Karpas-422 (cell line): ENCODE results near the gene CSNK1G2. TPM values are rescaled to one million over a fixed set of nuclear protein-coding genes. Genes with fewer than 3 reads are reported as not detected.

ENCODE experiments used
- DNase-seq: peaks from one replicate; pipeline ENCODE4 v3.0.0-alpha.2; 2015
- H2AFZ ChIP-seq: fragments of 200-600 bp; sonication (generic); 2 replicates; pipeline ENCODE4 v1.6.1; 2014; ENCODE audit warnings: antibody characterized with exemption, low read length, mixed read lengths
- H3K27ac ChIP-seq: fragments of 200-600 bp; sonication (generic); 2 replicates; pipeline ENCODE4 v1.5.1; 2014; ENCODE audit warnings: mild to moderate bottlenecking, low read length, moderate library complexity
- H3K27me3 ChIP-seq: fragments of 200-600 bp; sonication (generic); 2 replicates; pipeline ENCODE4 v1.6.1; 2014; ENCODE audit warnings: low read length, mixed read lengths
- H3K36me3 ChIP-seq: fragments of 200-600 bp; sonication (generic); 2 replicates; pipeline ENCODE4 v1.6.1; 2014; ENCODE audit warnings: low read length, mixed read lengths; ENCODE audit not compliant: insufficient read depth
- H3K4me1 ChIP-seq: fragments of 200-600 bp; sonication (generic); 2 replicates; pipeline ENCODE4 v1.6.1; 2014; ENCODE audit warnings: mild to moderate bottlenecking, low read length, mixed read lengths
- H3K4me2 ChIP-seq: fragments of 200-600 bp; sonication (generic); 2 replicates; pipeline ENCODE4 v1.6.1; 2014; ENCODE audit warnings: low read length, low read depth, mild to moderate bottlenecking; ENCODE audit not compliant: poor library complexity, severe bottlenecking
- H3K4me3 ChIP-seq: fragments of 200-600 bp; sonication (generic); 2 replicates; pipeline ENCODE4 v1.5.1; 2014; ENCODE audit warnings: mild to moderate bottlenecking, antibody characterized with exemption, low read length, mixed read lengths
- H3K79me2 ChIP-seq: fragments of 200-600 bp; sonication (generic); 2 replicates; pipeline ENCODE4 v1.6.1; 2014; ENCODE audit warnings: mild to moderate bottlenecking, low read length, mixed read lengths
- H3K9ac ChIP-seq: fragments of 200-600 bp; sonication (generic); 2 replicates; pipeline ENCODE4 v1.6.0; 2014; ENCODE audit warnings: low read length
- H3K9me2 ChIP-seq: fragments of 200-600 bp; sonication (generic), shearing (Covaris generic); replicated peaks from 2 replicates; pipeline ENCODE4 v1.6.0; 2014; ENCODE audit warnings: mild to moderate bottlenecking, low read length, moderate library complexity; ENCODE audit not compliant: insufficient read depth
- H3K9me3 ChIP-seq: fragments of 300-700, 200-600 bp; sonication (generic); 2 replicates; pipeline ENCODE4 v1.6.1; 2014; ENCODE audit warnings: low read length, mixed read lengths
- H4K20me1 ChIP-seq: fragments of 200-600 bp; sonication (generic); 2 replicates; pipeline ENCODE4 v1.6.1; 2014; ENCODE audit warnings: mild to moderate bottlenecking, antibody characterized with exemption, low read length, low read depth; ENCODE audit not compliant: insufficient read depth
- total RNA-seq: library from RNA; depleted of rRNA; stranded (reverse); fragments of >200 nt; shearing (Covaris generic); gene quantifications from 2 replicates; pipeline ENCODE4 v1.2.3, GENCODE V29; 2014; ENCODE audit warnings: low replicate concordance

Gene CSNK1G2
- total RNA-seq, 1 experiment from 2014 or later: 57.1 TPM

DNA sequence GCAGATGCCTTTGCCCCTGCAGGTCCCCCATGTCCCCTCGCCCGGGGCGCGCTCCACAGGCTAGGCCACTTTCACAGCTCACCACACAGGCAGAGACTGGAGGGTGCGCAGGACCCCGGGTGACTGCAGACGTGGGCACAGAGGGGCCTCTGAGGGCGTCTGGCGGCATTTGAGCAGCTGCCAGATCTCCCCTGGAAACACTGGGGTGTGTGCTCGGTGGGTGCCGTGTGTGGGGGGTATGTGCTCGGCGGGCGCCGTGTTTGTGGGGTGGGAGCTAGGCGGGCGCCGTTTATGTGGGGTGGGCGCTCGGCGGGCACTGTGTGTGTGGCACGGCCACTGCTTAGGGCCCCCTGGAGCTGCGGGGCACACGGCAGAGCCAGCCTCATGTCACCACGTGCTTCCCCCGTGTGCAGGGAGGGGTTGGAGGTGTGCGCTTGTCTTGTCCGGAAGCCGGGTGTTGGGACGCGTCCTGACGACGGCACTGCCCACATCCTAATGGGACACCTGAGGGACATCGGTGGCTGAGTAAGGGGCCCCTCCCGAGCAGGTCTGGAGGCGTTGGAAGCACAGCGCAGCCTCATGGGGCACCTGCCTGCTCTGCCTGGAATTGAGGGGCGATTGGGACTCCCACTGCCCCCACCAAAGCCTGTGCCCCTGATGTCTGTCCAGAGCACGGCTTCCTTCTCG lies 16.7 kb downstream of the CSNK1G2 start:
- H3K4me2 ChIP-seq: no peak overlapping the region
- H3K9me3 ChIP-seq: no peaks in the 10 kb centered on the region
- H3K4me3 ChIP-seq: no peak overlapping the region
- peaks cover 17% of the 10 kb centered on the region; the same call in 1 of the 2 replicates for H4K20me1 ChIP-seq
- H3K9ac ChIP-seq: no peak overlapping the region
- H3K27ac ChIP-seq: no peak overlapping the region
- no peaks in the 10 kb centered on the region for H3K36me3 ChIP-seq
- H2AFZ ChIP-seq: no peak overlapping the region
- no peaks in the 10 kb centered on the region for H3K9me2 ChIP-seq
- no peaks in the 10 kb centered on the region for H3K27me3 ChIP-seq
- H3K79me2 ChIP-seq: peaks cover 63% of the 10 kb centered on the region
- no peak for DNase-seq
- no peaks in the 10 kb centered on the region for H3K4me1 ChIP-seq

DNA sequence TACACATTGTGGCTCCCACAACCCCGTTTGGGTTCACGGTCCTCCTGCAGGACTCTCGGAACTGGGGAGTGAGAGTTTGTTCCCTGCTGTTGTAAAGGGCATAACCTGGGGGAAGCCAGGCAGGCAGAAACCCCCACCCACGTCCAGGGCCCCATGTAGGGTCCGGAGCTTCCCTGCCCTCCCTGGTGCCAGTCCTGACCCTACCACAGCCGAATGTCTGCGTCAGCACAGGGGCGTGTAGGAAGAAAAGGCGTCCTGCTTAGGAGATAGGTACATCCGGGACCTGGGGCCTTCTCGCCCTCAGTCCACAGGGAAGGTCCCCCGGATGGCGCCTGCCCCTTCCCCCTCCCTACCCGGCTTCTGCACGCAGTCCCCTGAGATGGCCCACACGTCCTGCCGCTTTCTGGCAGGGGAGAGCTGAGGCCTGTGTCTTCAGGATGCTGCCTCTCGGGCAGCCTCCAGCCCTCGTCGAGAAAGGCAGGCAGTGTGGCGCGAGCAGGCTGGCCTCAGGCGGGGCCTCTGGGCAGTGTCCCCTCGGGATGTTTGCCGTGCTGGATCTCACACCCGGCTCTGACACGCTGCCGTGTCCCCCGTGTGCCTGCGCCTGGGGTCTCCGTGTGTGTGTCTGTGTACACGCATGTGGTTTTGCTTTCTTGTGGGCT lies 19.1 kb downstream of the CSNK1G2 start:
- Histone ChIP-seq H3K9ac (no peak overlapping the region), H3K9me2 (no peaks in the 10 kb centered on the region), H3K4me1 (no peaks in the 10 kb centered on the region), H2AFZ (no peak overlapping the region), H4K20me1 (no peaks in the 10 kb centered on the region), H3K27ac (no peak overlapping the region), H3K4me2 (no peak overlapping the region), H3K9me3 (no peaks in the 10 kb centered on the region), H3K27me3 (no peaks in the 10 kb centered on the region), H3K79me2 (peaks cover 42% of the 10 kb centered on the region), H3K4me3 (no peak overlapping the region), H3K36me3 (no peaks in the 10 kb centered on the region)
- no peak for DNase-seq

DNA sequence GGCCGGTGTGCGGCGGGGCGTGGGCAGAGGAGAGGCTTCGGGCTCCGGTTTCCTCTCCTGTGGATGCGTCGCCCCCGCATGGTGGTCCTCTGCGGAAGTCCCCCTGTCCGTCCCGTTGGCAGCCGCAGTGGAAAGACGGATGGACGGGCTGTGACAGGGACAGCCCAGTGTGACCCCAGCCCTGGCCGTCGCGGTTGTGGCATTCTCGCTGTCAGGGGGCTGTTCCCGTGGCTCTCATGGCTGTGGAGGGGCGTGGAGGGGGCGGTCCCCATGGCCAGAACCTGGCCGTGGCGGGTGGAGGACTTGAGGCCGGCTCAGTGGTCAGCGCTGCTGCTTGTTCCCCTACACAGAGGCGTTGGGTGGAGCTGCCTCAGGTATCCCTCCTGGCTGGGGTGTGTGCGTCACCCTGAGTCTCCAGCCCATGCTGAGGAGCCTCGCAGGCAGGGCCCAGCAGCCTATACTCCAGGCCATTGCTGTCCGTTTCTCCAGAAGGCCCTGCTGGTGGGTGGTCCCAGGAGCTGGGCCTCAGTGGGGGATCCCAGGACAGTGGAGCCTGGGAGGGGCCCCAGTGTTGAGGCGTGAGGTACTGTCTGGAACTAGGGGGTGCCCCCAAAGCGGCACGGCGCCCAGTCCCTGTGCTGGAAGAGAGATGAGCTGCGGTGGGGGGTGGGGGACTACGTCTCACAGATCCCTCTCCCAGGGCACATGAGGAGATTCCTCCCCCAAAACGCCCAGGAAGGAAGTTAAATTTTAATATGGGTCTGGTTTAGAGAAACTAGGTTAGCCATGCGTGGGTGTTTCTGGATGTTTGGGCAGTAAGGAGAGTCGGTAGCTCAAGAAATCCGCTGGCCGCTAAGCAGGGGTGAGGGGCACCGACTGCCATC lies 20.3 kb downstream of the CSNK1G2 start:
- DNase-seq: no peak
- Histone ChIP-seq H3K9me3 (no peaks in the 10 kb centered on the region), H2AFZ (no peak overlapping the region), H3K79me2 (peaks cover 34% of the 10 kb centered on the region), H3K4me2 (no peak overlapping the region), H3K27me3 (no peaks in the 10 kb centered on the region), H3K9ac (no peak overlapping the region), H4K20me1 (no peaks in the 10 kb centered on the region), H3K4me3 (no peak overlapping the region), H3K27ac (no peak overlapping the region), H3K9me2 (no peaks in the 10 kb centered on the region), H3K36me3 (no peaks in the 10 kb centered on the region), H3K4me1 (no peaks in the 10 kb centered on the region)

DNA sequence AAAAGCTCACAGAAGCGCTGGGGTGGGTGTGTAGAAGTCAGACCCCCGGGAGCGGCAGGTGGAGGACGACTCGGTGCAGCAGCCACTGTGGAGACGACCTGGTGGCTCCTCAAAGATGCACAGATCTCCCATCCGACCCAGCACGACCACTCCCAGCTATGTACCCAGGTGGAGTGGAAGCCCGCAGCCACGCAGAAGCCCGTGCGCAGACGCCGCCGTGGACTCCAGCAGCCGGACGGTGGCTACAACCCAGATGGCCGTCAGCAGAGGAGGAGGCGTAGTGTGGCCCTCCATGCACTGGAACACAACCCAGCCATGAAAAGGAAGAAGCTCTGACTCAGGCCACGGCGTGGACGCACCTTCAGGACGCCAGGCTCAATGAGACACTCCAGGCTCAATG lies 21.7 kb downstream of the CSNK1G2 start:
- no peaks in the 10 kb centered on the region for H3K9me2 ChIP-seq
- H3K27ac ChIP-seq: no peak overlapping the region
- peaks cover 26% of the 10 kb centered on the region for H3K79me2 ChIP-seq
- no peaks in the 10 kb centered on the region for H3K36me3 ChIP-seq
- H3K4me2 ChIP-seq: no peak overlapping the region
- no peak for DNase-seq
- no peaks in the 10 kb centered on the region for H3K9me3 ChIP-seq
- H3K4me3 ChIP-seq: no peak overlapping the region
- H3K27me3 ChIP-seq: no peaks in the 10 kb centered on the region
- H4K20me1 ChIP-seq: no peaks in the 10 kb centered on the region
- no peak overlapping the region for H2AFZ ChIP-seq
- H3K9ac ChIP-seq: no peak overlapping the region
- no peaks in the 10 kb centered on the region for H3K4me1 ChIP-seq

DNA sequence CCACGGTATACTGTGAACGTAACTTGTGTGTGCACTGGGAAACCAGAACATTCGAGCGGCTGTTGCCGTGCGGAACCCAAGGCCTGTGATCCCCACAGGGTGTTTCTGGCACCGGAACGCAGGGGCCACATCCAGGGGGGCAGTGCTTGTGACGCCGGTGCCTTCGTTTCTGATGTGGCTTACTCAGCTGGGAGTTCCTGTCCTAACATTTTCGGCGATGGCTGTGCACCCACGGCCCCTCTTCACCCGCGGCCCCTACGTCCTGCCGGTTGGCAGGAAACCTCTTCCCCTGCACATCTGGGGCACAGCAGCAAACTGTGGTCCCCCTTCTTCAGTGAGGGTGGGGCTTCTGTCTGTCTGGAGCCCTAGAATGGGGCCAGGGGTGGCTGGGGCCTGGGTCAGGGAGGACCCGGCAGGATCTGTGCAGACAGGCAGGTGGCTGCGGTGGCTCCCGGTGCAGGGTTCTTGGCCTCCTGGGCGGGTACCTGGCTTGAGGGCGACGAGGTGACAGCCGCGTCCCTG lies 26.2 kb downstream of the CSNK1G2 start:
- Histone ChIP-seq H3K4me1 (no peaks in the 10 kb centered on the region), H3K4me3 (no peak overlapping the region), H3K9ac (no peak overlapping the region), H3K79me2 (peaks cover 19% of the 10 kb centered on the region; the same call in 1 of the 2 replicates), H2AFZ (no peak overlapping the region), H3K27ac (no peak overlapping the region), H4K20me1 (no peaks in the 10 kb centered on the region), H3K9me3 (no peaks in the 10 kb centered on the region), H3K4me2 (no peak overlapping the region), H3K36me3 (no peaks in the 10 kb centered on the region), H3K9me2 (no peaks in the 10 kb centered on the region), H3K27me3 (no peaks in the 10 kb centered on the region)
- DNase-seq: no peak

DNA sequence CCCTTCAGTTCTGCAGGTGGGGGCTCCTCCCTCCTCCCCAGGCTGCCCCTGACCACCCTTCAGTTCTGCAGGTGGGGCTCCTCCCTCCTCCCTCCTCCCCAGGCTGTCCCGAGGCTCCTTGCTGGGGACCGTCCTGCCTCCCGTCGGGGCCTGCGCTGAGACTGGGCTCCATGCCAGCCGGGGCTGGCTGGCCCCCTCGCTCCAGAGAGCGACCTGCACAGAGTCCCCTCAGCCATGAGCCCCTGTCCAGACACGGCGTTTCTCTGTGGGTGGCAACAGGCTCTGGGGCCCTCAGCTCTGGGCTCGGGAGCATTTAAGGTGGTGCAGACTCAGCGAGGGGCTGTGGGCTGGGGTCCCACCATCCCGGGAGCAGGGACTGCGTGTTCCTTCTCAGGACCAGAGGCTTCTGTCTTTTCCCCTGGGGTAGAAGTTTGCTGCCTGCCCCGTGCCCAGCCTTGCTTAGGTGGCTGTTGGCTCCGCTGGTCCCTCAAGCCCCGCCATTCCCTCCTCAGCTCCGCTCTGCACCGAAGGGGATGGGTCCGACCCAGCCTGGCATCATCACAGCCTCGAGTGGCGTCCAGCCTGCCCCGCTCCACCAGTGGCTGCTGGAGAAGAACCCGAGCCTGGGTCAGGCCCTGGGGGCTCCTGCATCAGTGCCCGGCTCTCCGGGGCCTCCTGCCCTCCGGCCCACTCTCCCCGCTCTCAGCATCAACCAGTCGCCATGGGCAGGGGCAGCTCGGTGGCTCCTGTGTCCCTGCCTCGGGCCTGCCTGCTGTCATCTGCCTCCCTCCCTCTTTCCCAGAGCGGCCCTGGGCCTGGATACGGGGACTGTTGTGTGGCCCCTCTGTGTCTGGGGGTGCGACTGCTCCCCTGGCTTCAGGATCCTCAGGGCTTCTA lies 27.6 kb downstream of the CSNK1G2 start:
- no peaks in the 10 kb centered on the region for H3K36me3 ChIP-seq
- no peaks in the 10 kb centered on the region for H3K9me2 ChIP-seq
- peaks cover 25% of the 10 kb centered on the region; the same call in 1 of the 2 replicates for H3K79me2 ChIP-seq
- H3K4me3 ChIP-seq: no peak overlapping the region
- H3K9ac ChIP-seq: no peak overlapping the region
- no peak overlapping the region for H3K27ac ChIP-seq
- H3K4me1 ChIP-seq: no peaks in the 10 kb centered on the region
- H2AFZ ChIP-seq: no peak overlapping the region
- no peaks in the 10 kb centered on the region for H3K27me3 ChIP-seq
- no peaks in the 10 kb centered on the region for H3K9me3 ChIP-seq
- no peaks in the 10 kb centered on the region for H4K20me1 ChIP-seq
- DNase-seq: no peak
- H3K4me2 ChIP-seq: no peak overlapping the region

DNA sequence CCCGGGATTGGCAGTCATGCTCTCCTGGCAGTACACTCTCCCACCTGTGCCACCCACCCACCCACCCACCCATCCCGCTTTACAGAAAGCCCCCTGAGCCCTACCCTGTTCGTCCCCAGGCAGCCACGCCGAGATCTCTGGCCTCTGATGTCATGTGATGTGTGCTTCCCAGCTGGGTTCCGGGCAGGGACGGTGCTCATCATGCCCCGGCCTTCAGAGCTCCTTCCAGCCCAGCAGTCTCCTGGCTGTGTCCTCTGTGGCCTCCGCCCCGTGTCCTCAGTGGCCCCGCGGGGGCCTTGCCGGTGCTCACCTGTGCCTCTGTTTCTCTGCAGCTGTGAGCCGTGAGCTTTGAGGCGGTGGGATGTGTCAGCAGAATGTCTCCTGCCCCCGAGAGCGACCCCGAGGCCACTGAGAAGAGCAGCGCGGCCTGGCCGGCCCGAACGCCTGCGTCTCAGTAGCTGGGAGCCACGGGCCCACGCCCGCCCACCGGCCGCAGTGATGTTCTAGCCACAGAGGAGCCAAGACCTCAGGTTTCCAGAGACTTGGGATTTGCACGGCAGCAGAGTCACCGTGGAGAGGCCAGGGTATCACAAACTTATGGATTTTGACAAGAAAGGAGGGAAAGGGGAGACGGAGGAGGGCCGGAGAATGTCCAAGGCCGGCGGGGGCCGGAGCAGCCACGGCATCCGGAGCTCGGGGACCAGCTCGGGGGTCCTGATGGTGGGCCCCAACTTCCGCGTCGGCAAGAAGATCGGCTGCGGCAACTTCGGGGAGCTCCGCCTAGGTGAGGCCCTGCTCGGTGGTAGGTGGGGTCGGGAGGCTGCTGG lies 28.4 kb downstream of the CSNK1G2 start:
- Histone ChIP-seq H3K27ac (no peak overlapping the region), H3K9me2 (no peaks in the 10 kb centered on the region), H2AFZ (no peak overlapping the region), H3K4me3 (no peak overlapping the region), H3K79me2 (peaks cover 29% of the 10 kb centered on the region), H3K9me3 (no peaks in the 10 kb centered on the region), H3K36me3 (no peaks in the 10 kb centered on the region), H4K20me1 (no peaks in the 10 kb centered on the region), H3K4me2 (no peak overlapping the region), H3K4me1 (no peaks in the 10 kb centered on the region), H3K9ac (no peak overlapping the region), H3K27me3 (no peaks in the 10 kb centered on the region)
- no peak for DNase-seq
